ENCODE measurements around the gene FUBP3. TPM values are rescaled to one million over a fixed set of nuclear protein-coding genes. Genes with fewer than 3 reads are reported as not detected.

Gene FUBP3
- polyA plus RNA-seq, 1 of the 3 experiments (the other 2 are of a cell fraction): 55.1 TPM

GRCh38 chr9:130608554-130609134, 29.3 kb downstream of the FUBP3 start:
- Histone ChIP-seq H3K27ac (ENCODE audit: low read depth in 2 of 2, low read length in 1 of 2) (no peak overlapping the region), H3K4me2 (no peak overlapping the region), H3K36me3 (replicated peaks in 1 of 2; ENCODE audit: control insufficient read depth in 1 of 2, insufficient read depth in 2 of 2, low read length in 1 of 2) (peaks cover 13 to 56% of the 10 kb centered on the region in 2 experiments), H3K9ac (no peak overlapping the region), H3F3A (replicated peaks; ENCODE audit: insufficient read depth) (no peaks in the 10 kb centered on the region), H3K9me2 (no peaks in the 10 kb centered on the region), H2AFZ (ENCODE audit: low read depth) (no peak overlapping the region), H3K79me2 (ENCODE audit: insufficient read depth) (peaks cover 19% of the 10 kb centered on the region; the same call in 1 of the 2 replicates), H3K4me3 (ENCODE audit: low read depth in 2 of 2, low read length in 1 of 2) (no peak overlapping the region), H3K27me3 (ENCODE audit: insufficient read depth) (no peaks in the 10 kb centered on the region), H3K4me1 (ENCODE audit: control insufficient read depth in 1 of 2, insufficient read depth in 2 of 2, low read depth in 1 of 2, low read length in 1 of 2) (peaks cover 0 to 6% of the 10 kb centered on the region in 2 experiments; a peak in 1 of 4 replicates), H3K9me3 (no peaks in the 10 kb centered on the region), H4K20me1 (ENCODE audit: insufficient read depth) (peaks cover 26% of the 10 kb centered on the region)
- 95% methylated on average over 6 of the region's 6 CpGs for WGBS (ENCODE audit: low lambda C conversion rate)
- CTCF ChIA-PET: interaction anchor here (0.7 kb wide), 1 partner anchor 8 kb away, joined by 3 read pairs; no protein-coding TSS in a partner anchor
- POLR2A ChIA-PET: interaction anchor here (0.8 kb wide), 1 partner anchor 72 kb away, joined by 3 read pairs; no protein-coding TSS in a partner anchor
- DNase-seq: no peak
- TF ChIP-seq NRF1 (IDR thresholded peaks at IDR 0.05; ENCODE audit: low read depth, low read length): no peak
- TF ChIP-seq, protein P1, sequence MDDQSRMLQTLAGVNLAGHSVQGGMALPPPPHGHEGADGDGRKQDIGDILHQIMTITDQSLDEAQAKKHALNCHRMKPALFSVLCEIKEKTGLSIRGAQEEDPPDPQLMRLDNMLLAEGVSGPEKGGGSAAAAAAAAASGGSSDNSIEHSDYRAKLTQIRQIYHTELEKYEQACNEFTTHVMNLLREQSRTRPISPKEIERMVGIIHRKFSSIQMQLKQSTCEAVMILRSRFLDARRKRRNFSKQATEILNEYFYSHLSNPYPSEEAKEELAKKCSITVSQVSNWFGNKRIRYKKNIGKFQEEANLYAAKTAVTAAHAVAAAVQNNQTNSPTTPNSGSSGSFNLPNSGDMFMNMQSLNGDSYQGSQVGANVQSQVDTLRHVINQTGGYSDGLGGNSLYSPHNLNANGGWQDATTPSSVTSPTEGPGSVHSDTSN (IDR thresholded peaks at IDR 0.05): no peak
- TF ChIP-seq FOSL2 (IDR thresholded peaks at IDR 0.05; ENCODE audit: borderline replicate concordance, low read depth): no peak
- TF ChIP-seq TAF1 (IDR thresholded peaks at IDR 0.05; ENCODE audit: borderline replicate concordance, low read depth, low read length): no peak

- H3K36me3 ChIP-seq (replicated peaks in 1 of 2; ENCODE audit: control insufficient read depth in 1 of 2, insufficient read depth in 2 of 2, low read length in 1 of 2): peaks cover 17 to 56% of the 10 kb centered on the region in 2 experiments
- H3K9me2 ChIP-seq: no peaks in the 10 kb centered on the region
- ChIA-PET POLR2A (interaction anchor here (0.8 kb wide), 1 partner anchor 73 kb away, joined by 3 read pairs; no protein-coding TSS in a partner anchor), CTCF (interaction anchor here (0.7 kb wide), 1 partner anchor 8 kb away, joined by 3 read pairs; no protein-coding TSS in a partner anchor)
- H3K9ac ChIP-seq: no peak overlapping the region
- no peaks in the 10 kb centered on the region for H3F3A ChIP-seq (replicated peaks; ENCODE audit: insufficient read depth)
- H3K4me3 ChIP-seq (ENCODE audit: low read depth in 2 of 2, low read length in 1 of 2): no peak overlapping the region
- no peaks in the 10 kb centered on the region for H3K27me3 ChIP-seq (ENCODE audit: insufficient read depth)
- peaks cover 0 to 6% of the 10 kb centered on the region in 2 experiments; a peak in 1 of 4 replicates for H3K4me1 ChIP-seq (ENCODE audit: control insufficient read depth in 1 of 2, insufficient read depth in 2 of 2, low read depth in 1 of 2, low read length in 1 of 2)
- H3K4me2 ChIP-seq: no peak overlapping the region
- TF ChIP-seq, protein P2, sequence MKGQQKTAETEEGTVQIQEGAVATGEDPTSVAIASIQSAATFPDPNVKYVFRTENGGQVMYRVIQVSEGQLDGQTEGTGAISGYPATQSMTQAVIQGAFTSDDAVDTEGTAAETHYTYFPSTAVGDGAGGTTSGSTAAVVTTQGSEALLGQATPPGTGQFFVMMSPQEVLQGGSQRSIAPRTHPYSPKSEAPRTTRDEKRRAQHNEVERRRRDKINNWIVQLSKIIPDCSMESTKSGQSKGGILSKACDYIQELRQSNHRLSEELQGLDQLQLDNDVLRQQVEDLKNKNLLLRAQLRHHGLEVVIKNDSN (IDR thresholded peaks at IDR 0.05; ENCODE audit: borderline replicate concordance, low read depth): no peak
- no peak for TF ChIP-seq GABPA (IDR thresholded peaks at IDR 0.05; ENCODE audit: low read depth)
- TF ChIP-seq TCF12 (IDR thresholded peaks at IDR 0.05): no peak
- TF ChIP-seq TAF1 (IDR thresholded peaks at IDR 0.05; ENCODE audit: borderline replicate concordance, low read depth, low read length): no peak
- TF ChIP-seq NFIC (IDR thresholded peaks at IDR 0.05; ENCODE audit: borderline replicate concordance): no peak
- TF ChIP-seq, protein P1 (IDR thresholded peaks at IDR 0.05): no peak
- no peak for TF ChIP-seq FOXM1 (IDR thresholded peaks at IDR 0.05; ENCODE audit: low read depth)
- TF ChIP-seq, protein P3, sequence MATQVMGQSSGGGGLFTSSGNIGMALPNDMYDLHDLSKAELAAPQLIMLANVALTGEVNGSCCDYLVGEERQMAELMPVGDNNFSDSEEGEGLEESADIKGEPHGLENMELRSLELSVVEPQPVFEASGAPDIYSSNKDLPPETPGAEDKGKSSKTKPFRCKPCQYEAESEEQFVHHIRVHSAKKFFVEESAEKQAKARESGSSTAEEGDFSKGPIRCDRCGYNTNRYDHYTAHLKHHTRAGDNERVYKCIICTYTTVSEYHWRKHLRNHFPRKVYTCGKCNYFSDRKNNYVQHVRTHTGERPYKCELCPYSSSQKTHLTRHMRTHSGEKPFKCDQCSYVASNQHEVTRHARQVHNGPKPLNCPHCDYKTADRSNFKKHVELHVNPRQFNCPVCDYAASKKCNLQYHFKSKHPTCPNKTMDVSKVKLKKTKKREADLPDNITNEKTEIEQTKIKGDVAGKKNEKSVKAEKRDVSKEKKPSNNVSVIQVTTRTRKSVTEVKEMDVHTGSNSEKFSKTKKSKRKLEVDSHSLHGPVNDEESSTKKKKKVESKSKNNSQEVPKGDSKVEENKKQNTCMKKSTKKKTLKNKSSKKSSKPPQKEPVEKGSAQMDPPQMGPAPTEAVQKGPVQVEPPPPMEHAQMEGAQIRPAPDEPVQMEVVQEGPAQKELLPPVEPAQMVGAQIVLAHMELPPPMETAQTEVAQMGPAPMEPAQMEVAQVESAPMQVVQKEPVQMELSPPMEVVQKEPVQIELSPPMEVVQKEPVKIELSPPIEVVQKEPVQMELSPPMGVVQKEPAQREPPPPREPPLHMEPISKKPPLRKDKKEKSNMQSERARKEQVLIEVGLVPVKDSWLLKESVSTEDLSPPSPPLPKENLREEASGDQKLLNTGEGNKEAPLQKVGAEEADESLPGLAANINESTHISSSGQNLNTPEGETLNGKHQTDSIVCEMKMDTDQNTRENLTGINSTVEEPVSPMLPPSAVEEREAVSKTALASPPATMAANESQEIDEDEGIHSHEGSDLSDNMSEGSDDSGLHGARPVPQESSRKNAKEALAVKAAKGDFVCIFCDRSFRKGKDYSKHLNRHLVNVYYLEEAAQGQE (IDR thresholded peaks at IDR 0.05; ENCODE audit: low read depth, low read length): no peak
- no peak for TF ChIP-seq FOXJ3 (CRISPR knock-in tag; IDR thresholded peaks at IDR 0.05)
- TF ChIP-seq EP300 (IDR thresholded peaks at IDR 0.05; ENCODE audit: borderline replicate concordance in 1 of 2, low read depth in 1 of 2, low read length in 1 of 2): no peak
- no peak for TF ChIP-seq SMC3 (IDR thresholded peaks at IDR 0.05; ENCODE audit: low read depth, low read length)
- TF ChIP-seq RFX5 (IDR thresholded peaks at IDR 0.05; ENCODE audit: low read length): no peak
- no peak for TF ChIP-seq USF2 (IDR thresholded peaks at IDR 0.05; ENCODE audit: borderline replicate concordance, low read depth, low read length)
- H3K79me2 ChIP-seq (ENCODE audit: insufficient read depth): peaks cover 19% of the 10 kb centered on the region; the same call in 1 of the 2 replicates
- H3K9me3 ChIP-seq: no peaks in the 10 kb centered on the region
- 92% methylated on average over 6 of the region's 9 CpGs for WGBS (ENCODE audit: low lambda C conversion rate)
- peaks cover 26% of the 10 kb centered on the region for H4K20me1 ChIP-seq (ENCODE audit: insufficient read depth)
- H2AFZ ChIP-seq (ENCODE audit: low read depth): no peak overlapping the region
- no peak overlapping the region for H3K27ac ChIP-seq (ENCODE audit: low read depth in 2 of 2, low read length in 1 of 2)
- no peak for DNase-seq
These were observed 29.8 kb downstream of the FUBP3 start for GRCh38 chr9:130609163-130609562.
